GM19023 (cell line): ENCODE measurements around the gene FOSL2.

Experiments used
- ATAC-seq: cut with Tn5 transposase; IDR thresholded peaks from one replicate; pipeline ENCODE4 v1.9.1; 2021; ENCODE audit warnings: mild to moderate bottlenecking, moderate library complexity; ENCODE audit not compliant: unreplicated experiment

Gene FOSL2

GRCh38 chr2:28411166-28411755, 18.6 kb downstream of the FOSL2 start:
- no peak for ATAC-seq

- no peak for ATAC-seq
Measured at GRCh38 chr2:28411956-28412609, 19.4 kb downstream of the FOSL2 start.

GRCh38 chr2:28412625-28413151, 20.0 kb downstream of the FOSL2 start:
- ATAC-seq, result no peak

DNA sequence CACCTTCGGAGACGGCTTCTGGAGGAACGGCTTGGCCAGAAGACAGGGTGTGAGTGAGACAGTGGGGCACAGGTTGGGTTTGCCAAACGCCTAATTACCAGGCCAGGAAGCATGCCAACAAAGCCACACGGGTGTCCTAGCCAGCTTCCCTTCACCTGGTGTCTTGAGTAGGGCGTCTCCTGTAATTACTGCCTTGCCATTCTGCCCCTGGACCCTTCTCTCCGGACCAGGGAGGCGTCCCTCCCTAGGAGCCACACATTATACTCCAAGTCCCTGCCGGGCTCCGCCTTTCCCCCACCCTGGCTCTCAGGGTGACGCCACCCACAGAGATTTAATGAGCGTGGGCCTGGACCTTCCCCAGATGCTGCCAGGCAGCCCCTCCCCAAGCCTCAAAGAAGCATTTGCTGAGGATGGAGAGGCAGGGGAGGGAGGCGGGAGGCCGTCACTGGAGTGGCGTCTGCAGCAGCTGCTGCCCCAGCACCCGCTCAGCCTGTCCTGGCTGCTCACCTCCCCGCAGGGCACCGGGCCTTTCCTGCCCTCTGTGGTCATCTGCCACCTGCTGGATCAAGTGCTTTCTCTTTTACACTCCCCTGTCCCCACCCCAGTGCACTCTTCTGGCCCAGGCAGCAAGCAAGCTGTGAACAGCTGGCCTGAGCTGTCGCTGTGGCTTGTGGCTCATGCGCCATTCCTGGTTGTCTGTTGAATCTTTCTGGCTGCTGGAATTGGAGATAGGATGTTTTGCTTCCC, 20.7 kb downstream of the FOSL2 start:
- no peak for ATAC-seq

- no peak for ATAC-seq
Measured at GRCh38 chr2:28413899-28414295, 21.2 kb downstream of the FOSL2 start.

GRCh38 chr2:28414583-28414982, 21.9 kb downstream of the FOSL2 start:
- no peak for ATAC-seq

- no peak for ATAC-seq
Measured at GRCh38 chr2:28415010-28415409, 22.4 kb downstream of the FOSL2 start.

DNA sequence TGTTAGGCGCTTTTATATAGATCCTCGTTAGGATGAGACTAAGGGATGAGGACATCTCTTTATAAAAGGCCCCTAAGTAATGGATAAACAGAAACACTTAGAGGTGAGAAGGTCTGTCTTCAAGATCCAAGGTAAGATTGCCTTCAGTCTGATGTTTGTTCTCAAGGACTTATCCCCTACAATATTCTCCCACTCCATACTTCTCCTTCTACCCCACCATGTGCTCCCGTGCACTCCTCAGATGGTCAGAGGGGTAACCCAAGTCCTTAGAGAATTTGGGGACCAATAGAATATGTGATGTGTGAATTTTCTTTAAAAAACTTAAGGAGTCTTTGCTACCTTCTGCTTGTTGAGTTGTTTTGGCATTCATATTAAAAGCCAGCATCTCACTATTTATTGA, 23.1 kb downstream of the FOSL2 start:
- no peak for ATAC-seq

DNA sequence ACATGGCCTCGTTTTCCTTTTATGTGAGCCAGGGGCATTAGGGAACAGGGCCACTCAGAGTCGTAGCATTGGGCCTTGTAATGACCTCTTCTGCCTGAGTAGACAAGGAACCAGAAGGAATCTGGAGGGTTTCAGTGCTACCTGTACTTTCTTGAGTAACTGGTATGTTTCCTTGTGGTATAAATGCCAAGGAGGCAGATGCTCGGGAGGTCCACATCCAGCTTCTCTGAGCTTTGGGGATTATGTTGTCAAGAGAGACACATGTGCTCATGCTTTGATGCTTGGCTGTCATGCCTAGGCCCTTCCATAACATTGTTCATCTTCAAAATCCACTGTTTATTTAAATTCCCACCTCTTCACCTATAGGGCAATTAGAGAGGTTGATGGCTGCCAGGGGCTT, 26.3 kb downstream of the FOSL2 start:
- no peak for ATAC-seq

DNA sequence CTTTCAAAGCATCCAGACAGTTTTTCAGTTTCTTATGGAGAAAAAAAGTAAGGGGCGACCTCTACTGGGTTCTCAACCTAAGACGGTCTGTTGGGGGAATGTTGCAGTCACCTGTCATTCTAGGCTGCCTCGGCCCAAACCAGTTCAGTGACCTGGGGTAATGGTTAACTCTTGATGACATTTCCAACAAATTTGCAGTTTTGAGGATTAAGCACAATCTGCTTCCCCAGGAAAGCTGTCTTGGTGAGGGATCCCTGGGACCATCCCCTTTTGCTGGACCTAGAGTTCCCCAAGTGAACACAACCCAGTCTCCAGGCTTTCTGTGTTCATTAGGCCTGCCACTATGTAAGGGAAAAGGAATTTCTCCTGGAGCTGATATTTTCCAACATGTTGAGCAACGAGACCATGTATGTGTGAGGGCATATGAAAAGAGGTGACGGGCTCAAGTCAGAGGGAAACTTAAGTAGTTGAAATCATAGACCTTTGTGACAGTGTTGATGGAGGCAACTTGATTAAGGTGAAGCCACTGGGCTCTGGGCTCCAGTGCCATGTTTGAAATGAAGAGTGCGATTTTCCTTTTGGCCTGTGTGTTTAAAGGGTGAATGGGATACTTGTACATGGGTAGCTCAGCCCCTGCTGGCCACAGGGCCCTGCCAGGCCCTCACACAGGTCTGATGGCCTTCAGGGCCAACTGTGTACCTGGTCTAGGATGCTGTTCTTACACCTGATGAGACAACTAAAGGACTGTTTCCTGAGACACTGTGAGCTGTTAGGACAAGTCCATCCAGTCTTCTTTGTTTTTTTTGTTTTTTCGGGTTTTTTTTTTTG, 27.0 kb downstream of the FOSL2 start:
- no peak for ATAC-seq

DNA sequence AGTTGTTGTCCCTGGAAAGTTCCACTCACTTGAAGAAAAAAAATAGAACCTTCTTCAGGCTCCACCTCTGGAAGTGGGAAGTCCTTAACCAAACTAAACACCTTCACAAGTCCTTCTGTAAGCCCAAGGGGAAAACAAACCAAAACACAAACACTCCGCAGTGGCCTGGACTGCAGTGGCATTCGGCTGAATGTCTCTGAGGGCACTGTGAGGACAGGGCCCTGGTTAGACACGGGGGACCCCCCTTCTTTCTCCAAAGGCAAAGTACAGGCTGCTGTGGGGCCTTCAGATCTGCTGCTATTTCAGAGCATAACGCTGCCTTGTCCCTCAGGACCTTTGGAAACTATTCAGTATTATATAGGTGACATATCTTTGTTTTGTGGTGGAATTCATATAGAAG, 28.1 kb downstream of the FOSL2 start:
- no peak for ATAC-seq

DNA sequence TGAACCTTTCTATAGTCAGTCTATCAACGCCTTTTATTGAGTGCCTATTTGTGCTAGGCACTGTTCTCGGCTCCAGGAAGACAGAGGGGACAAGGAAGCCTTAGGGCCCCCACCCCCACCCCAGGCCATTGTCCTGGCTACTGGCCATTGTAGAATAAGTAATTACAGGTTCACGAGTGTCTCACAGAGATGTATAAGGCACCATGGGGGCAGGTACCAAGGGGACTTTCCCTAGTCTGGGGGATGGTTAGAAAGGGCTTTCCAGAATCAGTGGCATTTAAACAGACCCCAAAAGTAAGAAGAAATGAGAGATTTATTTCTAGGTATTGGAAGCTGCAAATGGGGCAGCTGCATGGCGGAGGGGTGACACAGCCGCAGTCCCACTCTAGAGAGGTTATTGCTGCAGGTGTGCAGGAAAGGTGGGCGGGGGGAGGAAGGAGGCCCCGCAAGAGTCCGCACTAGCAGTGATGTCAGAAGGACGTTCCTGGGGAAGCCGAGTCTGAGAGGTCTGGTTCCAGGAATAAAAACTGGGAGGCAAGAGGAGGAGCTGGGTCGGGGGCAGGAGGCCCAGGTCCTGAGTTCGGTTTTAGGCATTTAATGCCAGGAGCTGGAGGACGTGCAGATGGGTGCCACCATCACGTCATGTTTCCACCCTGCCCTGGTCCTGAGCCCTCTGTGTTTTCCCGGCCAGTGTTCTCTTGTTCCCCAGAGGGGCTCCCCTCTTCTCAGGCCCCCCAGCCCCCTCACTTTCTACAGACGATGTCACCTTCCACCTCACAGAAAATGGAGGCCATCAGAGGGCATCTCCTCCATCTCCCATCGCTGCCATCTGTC, 30.5 kb downstream of the FOSL2 start:
- ATAC-seq, result no peak

GRCh38 chr2:28423856-28424605, 31.4 kb downstream of the FOSL2 start:
- no peak for ATAC-seq

GRCh38 chr2:28424799-28425463, 32.3 kb downstream of the FOSL2 start:
- no peak for ATAC-seq

DNA sequence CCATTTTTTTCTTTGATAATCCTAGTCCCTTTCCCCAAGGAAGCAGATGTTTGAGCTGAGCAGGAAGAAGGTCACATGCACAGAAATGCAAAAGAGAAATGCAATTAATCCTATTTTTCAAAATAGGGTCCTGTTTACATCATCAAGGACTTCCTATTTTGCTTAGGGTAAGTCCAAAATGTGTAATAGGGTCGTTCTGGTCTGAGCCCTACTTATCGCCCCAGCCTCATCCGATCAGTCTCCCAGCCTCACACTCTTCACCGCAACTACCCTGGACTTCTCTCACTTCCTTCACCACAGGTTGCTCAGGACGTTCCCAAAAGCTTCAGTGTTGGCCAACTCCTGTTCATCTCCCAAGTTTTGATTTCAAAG, 32.8 kb downstream of the FOSL2 start:
- ATAC-seq, result no peak

- no peak for ATAC-seq
Measured at GRCh38 chr2:28427741-28428415, 35.2 kb downstream of the FOSL2 start.

DNA sequence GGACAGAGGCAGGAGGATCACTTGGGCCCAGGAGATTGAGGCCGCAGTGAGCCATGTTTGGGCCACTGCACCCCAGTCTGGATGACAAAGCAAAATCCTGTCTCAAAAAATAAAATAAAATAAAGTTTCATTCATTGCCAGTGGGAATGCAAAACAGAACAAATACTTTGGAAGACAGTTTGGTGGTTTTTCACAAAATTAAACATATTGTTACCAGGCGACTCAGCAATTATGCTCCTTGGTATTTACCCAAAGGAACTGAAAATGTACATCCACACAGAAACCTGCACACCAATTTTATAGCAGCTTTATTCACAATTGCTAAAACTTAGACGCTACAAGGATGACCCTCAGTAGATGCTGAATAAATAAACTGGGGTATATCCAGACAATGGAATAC, 35.8 kb downstream of the FOSL2 start:
- ATAC-seq, result no peak

DNA sequence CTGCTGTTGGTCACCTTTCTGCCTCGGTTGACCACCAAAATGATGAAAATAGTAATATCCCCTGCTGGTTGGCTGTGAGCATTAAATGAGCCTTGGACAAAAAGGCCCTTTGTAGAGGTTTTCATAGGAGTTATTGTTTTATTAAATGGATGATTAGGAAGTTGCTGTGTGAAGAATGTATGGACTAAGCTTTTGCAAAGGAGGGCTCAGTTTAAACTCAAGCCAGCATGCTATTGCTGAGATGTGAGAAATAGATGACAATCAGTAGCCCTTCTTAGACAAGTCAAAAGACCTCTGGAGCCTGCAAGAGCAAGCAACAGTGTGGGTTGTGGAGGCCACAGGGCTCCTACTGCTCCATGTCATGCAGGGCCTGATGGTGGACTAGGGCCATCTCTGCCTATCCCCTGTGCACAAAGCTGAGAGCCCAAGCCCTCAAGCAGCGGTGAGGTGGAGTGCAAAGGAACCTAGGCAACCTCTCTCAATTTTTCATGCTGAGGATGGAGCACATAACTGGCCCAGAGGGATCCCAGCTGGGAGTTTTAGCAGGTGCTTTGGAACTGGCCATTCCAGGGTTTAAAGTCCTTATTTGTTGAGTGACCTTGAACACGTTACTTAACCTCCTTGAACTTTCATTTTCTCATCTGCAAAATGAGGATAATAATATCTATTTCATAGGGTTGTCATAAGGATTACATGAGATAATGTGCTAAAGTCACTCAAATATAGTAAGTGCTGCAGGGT, 37.1 kb downstream of the FOSL2 start:
- ATAC-seq, result no peak
